IPS DF 4.7 (cell line): ENCODE measurements around the gene EMC6.

Experiments
- DNase-seq: peaks from one replicate; pipeline ENCODE4 v3.0.0-alpha.2; 2013; ENCODE audit warnings: low spot score; ENCODE audit errors: extremely low read depth

Gene EMC6

GRCh38 chr17:3708366-3708765 lies 39.8 kb downstream of the EMC6 start:
- no peak for DNase-seq

GRCh38 chr17:3710951-3711383 lies 42.4 kb downstream of the EMC6 start:
- DNase-seq: no peak

- no peak for DNase-seq
Observed at GRCh38 chr17:3712811-3713463, 44.3 kb downstream of the EMC6 start.

GRCh38 chr17:3715296-3715695 lies 46.7 kb downstream of the EMC6 start:
- no peak for DNase-seq

GRCh38 chr17:3718201-3718600 lies 49.6 kb downstream of the EMC6 start:
- no peak for DNase-seq

GRCh38 chr17:3719265-3719664 lies 50.7 kb downstream of the EMC6 start:
- DNase-seq: no peak
